Left renal cortex interstitium (tissue), 4 donors: ENCODE data around the gene MAPKAP1. TPM values are rescaled to one million over a fixed set of nuclear protein-coding genes. Genes with fewer than 3 reads are reported as not detected.
"Not testable (repeated sequence)": the region's sequence is repeated elsewhere in the genome, so short reads cannot be mapped to it uniquely, and the experiment has no call there.

Experiments
- DNase-seq, 4 donors: peaks; one replicate each; pipeline ENCODE4 v3.0.0-alpha.2; 2013; ENCODE audit warnings: low read depth in 4 of 4, low spot score in 2 of 4, missing footprints in 1 of 4
- polyA plus RNA-seq, 4 donors: library from polyadenylated mRNA; unstranded; fragments of 120-200 nt; gene quantifications; one replicate each; pipeline ENCODE4 v1.2.1, GENCODE V29; 2013; ENCODE audit not compliant: insufficient read length in 4 of 4

Gene MAPKAP1
- polyA plus RNA-seq, 4 donors, result 59.0 to 82.9 (median 76.7) TPM

DNA sequence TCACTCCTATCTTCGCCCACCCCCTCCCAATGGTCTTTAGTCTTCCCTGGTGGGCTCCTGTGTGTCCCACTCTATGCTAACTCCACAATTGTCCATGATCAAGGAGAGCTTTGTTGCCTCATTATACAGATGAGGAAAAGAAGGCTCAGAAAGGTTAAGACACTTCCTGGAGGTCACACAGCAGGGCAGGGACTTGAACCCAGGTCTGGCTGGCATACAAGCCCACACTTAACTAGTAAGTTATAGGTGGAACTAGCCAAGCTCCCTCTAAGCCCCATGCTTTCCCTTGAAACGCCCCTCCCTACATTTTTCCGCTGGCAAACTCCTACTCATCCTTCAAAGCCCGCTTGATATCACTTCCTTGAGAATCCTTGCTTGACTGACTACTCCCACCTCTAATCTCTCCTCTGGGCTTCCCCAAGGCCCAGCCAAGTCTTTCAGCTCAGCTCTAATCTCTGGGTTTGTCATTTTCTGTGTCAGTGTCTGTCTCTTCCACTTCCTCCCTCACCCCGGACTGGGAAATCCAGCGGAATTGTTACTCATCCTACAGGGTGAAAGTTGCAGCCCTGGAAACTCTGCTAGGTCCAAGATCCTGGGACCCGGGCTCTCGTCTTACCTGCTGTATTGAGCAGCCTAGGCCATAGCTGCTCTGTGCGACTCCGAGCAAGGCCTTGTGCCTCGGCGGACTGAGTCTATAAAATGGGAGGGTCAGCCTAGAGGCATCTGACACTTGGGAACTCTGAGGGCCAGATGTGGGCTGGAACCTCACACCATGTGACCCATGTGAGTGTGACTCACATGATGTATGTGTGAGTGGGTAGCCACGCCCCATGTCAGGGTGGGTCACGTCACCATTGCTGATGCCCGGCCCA, 300.8 kb downstream of the MAPKAP1 start:
- no peak for DNase-seq

DNA sequence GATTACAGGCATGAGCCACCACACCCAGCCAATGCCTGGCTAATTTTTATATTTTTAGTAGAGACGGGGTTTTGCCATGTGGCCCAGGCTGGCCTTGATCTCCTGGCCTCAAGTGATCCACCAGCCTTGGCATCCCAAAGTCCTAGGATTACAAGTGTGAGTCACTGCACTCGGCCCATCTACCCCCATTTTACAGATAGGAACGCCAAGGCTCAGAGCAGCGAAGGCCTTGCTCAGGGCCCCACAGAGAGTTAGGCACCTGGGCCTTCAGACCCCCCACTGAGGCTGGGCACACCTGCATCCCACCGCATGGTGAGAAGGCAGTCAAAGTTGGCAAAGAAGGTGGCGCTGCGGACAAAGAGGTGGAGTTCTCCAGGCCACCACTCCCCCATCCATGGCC, 302.3 kb downstream of the MAPKAP1 start:
- DNase-seq, result no peak

DNA sequence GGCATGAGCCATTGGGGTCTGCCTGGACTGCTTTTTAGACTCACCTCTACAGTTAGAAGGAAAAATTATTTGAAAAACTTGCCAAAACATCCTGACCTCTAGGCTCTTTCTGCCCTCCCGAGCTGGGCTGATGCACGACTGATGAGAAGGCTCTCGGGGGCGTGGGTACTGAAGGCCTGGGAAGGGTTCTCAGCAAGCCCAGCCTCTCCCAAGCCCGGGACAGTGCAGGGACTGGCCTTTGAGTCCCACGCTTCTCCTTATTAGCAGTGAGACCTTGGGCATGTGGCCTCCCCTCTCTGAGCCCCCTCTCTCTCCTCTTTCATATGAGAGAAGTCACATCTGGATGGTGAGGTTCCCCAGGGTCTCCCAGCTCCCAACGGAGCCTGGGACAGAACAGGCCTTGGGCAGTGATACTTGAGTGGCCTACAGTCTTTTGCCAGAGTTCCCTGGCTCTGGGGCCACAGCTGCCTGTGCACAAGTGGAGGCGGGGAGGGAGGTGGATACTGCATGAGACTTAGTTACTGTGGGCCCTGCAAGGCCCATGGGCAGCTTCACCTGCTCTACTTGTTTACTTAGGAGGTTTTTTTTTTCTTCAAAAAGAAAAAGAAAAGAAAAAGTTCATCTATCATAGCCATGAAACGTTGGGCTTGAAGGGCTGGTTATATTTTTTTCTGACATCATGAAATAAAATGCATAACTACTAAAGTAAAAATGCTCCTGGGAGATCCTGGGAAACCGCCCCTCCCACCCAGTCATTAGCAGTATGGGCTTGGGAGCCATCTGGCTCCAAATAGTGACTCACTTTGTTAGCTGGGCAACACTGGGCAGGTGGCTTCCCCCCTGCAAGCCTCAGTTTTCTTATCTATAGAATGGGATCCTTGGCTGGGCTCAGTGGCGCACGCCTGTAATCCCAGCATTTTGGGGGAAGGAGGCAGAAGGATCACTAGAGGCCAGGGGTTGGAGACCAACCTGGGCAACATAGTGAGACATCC, 306.0 kb downstream of the MAPKAP1 start:
- DNase-seq, result no peak

DNA sequence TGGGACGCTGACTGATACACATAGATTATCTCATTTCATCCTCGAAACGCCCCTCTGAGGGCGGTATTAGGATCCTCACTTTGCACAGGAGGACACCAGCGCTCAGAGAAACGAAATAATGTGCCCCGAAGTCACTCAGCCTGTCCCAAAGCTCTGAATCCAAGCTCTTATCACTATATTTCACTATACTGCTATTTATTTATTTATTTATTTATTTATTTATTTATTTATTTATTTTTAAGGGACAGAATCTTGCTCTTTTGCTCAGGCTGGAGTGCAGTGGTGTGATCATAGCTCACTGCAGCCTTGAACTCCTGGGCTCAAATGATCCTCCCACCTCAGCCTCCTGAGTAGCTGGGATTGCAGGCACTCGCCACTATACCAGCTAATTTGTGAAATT, 306.8 kb downstream of the MAPKAP1 start:
- DNase-seq, result not testable (repeated sequence)

DNA sequence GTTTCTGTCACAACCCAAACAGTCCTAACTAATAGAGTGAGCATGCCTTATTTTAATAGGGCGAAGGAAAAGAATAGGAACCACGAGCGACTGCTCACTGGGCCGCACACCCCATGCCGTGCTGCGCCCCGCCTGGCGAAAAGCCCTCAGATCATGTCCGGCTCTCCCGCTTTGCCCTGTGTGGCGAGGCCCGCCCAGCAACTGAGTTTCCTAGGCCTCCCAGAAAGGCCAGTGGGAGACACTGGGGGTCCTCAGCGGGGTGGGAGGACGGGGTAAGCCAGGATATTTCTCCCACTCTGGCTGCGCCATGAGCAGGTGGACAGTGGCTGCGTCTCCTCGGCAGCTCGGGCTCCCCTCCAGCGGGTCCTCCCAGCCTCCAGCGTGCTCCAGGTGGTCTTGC, 307.3 kb downstream of the MAPKAP1 start:
- DNase-seq, result no peak

DNA sequence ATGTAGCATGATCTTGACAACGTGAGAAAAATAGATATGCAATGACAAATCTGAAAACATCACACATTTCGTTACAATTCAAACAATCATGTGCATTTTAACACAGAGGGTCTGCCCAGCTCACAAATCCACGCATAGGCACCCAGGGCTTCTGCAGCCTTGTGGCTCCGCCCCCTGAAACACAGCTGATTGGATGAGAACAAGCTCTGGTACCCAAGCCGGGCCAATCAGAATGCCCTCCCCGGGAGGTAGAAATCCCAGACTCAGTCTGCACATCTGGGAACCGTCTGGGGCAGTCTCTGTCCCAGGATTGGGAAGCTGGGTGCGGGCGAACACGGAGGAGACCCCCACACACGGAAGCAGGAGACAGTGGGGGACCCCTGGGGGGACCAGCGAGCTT, 307.8 kb downstream of the MAPKAP1 start:
- DNase-seq, result no peak

DNA sequence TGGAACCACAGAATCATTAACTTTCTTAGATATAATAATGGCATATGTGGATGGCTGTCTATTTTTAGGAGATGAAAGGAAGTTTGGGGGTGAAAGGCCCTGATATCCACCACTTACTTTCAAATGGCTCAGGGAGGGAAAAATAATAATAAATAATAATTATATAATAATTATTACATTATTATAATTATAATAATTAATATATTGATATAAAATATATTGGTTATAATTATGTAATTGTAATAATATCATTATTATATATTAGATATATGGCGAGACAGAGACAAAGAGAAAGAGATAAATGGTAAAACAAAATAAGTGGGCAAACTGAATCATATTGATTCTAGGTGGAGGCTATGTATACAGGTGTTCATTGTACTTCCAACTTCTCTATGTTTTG, 308.8 kb downstream of the MAPKAP1 start:
- no peak for DNase-seq

DNA sequence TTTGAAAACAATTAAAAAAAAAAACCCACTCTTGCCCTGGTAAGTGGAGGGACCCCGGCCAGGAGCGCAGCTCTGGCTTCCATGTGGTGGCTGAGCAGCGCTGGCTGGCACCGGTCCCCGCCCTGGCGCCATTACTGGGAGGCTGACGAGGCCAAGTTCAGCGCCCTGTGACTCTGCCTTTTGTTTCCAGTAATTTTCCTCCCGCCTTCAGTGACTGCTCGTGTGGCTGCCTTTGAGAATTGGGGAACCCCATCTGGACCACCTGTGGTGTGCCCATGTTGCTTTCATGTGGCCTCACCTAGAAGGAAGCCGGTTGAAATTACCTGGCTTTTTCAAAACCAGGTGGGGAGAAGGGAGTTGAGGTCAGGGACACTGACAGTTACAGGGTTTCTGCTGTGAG, 309.3 kb downstream of the MAPKAP1 start:
- DNase-seq, result no peak

DNA sequence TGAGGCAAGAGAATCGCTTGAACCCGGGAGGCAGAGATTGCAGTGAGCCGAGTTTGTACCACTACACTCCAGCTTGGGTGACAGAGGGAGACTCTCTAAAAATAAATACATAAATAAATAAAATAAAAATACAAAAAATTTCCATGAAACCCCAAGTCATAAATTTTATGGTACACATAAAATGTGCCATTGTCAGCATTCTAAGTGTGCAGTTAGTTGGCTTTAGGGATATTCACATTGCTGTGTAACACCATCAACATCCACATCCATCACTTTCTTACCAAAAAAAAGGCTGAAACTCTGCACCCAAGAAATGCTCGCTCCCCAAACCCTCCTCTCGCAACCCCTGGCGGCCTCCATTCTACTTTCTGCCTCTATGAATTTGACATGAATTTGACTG, 310.2 kb downstream of the MAPKAP1 start:
- DNase-seq, result no peak

DNA sequence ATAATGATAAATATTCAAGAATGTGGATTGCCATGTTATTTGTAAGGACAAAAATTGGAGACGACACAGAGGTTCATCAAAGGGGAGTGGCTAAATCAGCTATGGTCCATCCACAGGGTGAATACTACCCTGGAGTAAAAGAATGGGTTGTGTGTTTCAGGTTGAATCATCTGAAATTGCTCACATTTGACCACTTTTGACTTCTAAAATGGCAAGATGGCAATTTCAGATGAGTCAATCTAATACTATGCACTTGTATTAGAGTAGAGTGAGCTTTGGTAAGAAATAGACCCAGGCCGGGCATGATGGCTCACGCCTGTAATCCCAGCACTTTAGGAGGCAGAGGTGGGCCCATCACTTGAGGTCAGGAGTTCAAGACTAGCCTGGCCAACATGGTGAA, 313.6 kb downstream of the MAPKAP1 start:
- no peak for DNase-seq

DNA sequence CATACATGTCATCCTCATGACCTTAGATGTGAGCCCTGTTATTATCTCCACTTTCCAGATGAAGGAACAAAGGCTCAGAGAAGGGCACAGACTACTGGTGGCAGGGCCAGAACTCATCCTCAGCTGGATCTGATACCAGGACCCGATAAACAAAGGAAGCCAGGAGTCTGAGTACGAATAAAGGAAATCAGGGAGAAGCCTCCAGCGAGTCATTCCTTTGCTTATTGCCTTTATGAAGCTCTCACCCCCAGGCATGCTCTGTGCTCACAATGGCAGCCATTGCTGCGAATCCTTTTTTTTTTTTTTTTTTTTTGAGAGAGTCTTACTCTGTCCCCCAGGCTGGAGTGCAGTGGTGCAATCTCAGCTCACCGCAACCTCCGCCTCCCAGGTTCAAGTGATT, 315.3 kb downstream of the MAPKAP1 start:
- DNase-seq, result no peak

DNA sequence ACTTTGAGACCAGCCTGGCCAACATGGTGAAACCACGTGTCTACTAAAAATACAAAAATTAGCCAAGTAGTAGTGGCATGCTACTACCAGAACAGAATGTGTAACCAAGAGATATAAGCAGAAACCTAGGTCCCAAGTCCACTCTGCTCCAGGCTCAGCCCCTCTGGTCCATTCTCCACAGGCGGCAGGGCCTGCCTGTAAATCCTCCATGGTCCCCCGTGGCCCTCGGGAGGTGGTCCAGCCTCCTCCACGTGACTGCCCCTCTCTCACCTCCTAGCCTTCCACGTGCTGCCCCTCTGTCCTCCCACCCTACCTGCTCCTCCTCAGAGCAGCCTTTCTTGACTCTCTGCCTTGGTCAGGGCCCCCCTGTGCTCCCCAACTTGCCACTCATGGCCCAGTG, 318.0 kb downstream of the MAPKAP1 start:
- no peak for DNase-seq

DNA sequence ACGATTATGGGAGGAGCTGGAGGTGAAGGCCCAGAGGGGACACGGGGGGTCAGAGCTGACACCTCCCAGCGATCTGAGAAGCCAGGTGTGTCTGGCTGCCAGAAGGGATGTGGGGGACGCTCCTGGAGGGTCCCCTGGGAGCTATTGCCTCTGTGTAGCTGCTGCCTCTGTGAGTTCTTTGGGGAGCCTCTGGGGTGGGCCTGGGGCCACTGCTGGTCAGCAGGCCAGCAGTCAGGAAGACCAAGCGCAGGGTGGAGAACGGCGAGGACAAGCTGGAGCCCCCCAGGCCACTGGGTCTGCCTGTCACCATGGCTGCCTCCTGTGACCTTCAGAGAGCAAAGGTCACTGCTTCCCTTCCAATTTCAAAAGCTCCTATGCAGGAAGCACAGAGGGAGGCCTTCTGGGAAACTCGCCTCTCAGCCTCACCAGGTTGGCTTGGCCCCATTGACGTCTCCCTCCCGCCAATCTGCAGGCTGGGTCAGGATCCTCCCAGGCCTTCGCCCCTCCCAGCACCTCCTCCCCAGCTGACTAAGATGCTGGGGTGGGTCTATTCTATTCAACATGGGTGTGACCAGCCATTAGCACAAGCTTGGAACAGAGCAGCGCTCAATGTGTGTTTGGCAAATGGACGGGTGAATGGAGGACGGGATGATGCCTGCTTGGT, 319.0 kb downstream of the MAPKAP1 start:
- no peak for DNase-seq

Other genes starting within 250 kb of the MAPKAP1 start
- 10 to 100 TPM; 27.0 to 30.7 (median 28.9) TPM for gene PBX3, start 40.2 kb upstream of the MAPKAP1 start, polyA plus RNA-seq